ENCODE results near the gene DDX41. TPM values are rescaled to one million over a fixed set of nuclear protein-coding genes. Genes with fewer than 3 reads are reported as not detected.

Gene DDX41
- total RNA-seq, 4 donors from 2014 or later: 119 to 170 (median 145) TPM

GRCh38 chr5:177491983-177492746 is 24.6 kb downstream of the DDX41 start:
- intact Hi-C loops (cut with DNase I): no loop called here
- Histone ChIP-seq H3K4me3 (replicated peaks in 1 of 3) (no peak overlapping the region), H3K27ac (no peak overlapping the region), H3K9me3 (no peaks in the 10 kb centered on the region), H3K4me1 (peaks cover 19 to 42% of the 10 kb centered on the region in 2 donors), H3K36me3 (peaks cover 7 to 15% of the 10 kb centered on the region in 2 donors), H3K27me3 (no peaks in the 10 kb centered on the region)
- no peak for DNase-seq
- WGBS, 2 donors: 92 to 94% methylated on average over 12 to 53 of the region's 54 CpGs
- no peak for TF ChIP-seq POLR2A (IDR thresholded peaks at IDR 0.05)
- TF ChIP-seq, protein P1, sequence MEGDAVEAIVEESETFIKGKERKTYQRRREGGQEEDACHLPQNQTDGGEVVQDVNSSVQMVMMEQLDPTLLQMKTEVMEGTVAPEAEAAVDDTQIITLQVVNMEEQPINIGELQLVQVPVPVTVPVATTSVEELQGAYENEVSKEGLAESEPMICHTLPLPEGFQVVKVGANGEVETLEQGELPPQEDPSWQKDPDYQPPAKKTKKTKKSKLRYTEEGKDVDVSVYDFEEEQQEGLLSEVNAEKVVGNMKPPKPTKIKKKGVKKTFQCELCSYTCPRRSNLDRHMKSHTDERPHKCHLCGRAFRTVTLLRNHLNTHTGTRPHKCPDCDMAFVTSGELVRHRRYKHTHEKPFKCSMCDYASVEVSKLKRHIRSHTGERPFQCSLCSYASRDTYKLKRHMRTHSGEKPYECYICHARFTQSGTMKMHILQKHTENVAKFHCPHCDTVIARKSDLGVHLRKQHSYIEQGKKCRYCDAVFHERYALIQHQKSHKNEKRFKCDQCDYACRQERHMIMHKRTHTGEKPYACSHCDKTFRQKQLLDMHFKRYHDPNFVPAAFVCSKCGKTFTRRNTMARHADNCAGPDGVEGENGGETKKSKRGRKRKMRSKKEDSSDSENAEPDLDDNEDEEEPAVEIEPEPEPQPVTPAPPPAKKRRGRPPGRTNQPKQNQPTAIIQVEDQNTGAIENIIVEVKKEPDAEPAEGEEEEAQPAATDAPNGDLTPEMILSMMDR (IDR thresholded peaks at IDR 0.05): no peak

- intact Hi-C loops (cut with DNase I): no loop called here
- Histone ChIP-seq H3K36me3 (peaks cover 8 to 18% of the 10 kb centered on the region in 2 donors), H3K4me3 (replicated peaks in 1 of 3) (no peak overlapping the region), H3K9me3 (no peaks in the 10 kb centered on the region), H3K27me3 (no peaks in the 10 kb centered on the region), H3K27ac (no peak overlapping the region), H3K4me1 (peaks cover 16 to 40% of the 10 kb centered on the region in 2 donors)
- no peak for TF ChIP-seq POLR2A (IDR thresholded peaks at IDR 0.05)
- TF ChIP-seq, protein P1 (IDR thresholded peaks at IDR 0.05): peak in 4 of 6 experiments; percentile 9 to 47 (median 25)
- DNase-seq: no peak
- whole genome bisulfite sequencing, 2 donors: 58 to 68% methylated on average over 25 to 41 of the region's 43 CpGs
Observed at GRCh38 chr5:177491429-177491945, 25.3 kb downstream of the DDX41 start.

GRCh38 chr5:177490992-177491391 is 25.8 kb downstream of the DDX41 start:
- intact Hi-C loops (cut with DNase I): no loop called here
- Histone ChIP-seq H3K4me1 (peaks cover 14 to 35% of the 10 kb centered on the region in 2 donors), H3K4me3 (replicated peaks in 1 of 3) (no peak overlapping the region), H3K27me3 (no peaks in the 10 kb centered on the region), H3K36me3 (peaks cover 8 to 18% of the 10 kb centered on the region in 2 donors), H3K27ac (no peak overlapping the region), H3K9me3 (no peaks in the 10 kb centered on the region)
- 94 to 98% methylated on average over 16 of the region's 16 CpGs for WGBS, 2 donors
- DNase-seq: no peak
- TF ChIP-seq, protein P1 (IDR thresholded peaks at IDR 0.05): no peak
- no peak for TF ChIP-seq POLR2A (IDR thresholded peaks at IDR 0.05)

- Histone ChIP-seq H3K9me3 (no peaks in the 10 kb centered on the region), H3K4me3 (replicated peaks in 1 of 3) (no peak overlapping the region), H3K27me3 (no peaks in the 10 kb centered on the region), H3K27ac (no peak overlapping the region), H3K4me1 (peaks cover 13 to 29% of the 10 kb centered on the region in 2 donors), H3K36me3 (peaks cover 8 to 18% of the 10 kb centered on the region in 2 donors)
- no peak for DNase-seq
- no peak for TF ChIP-seq POLR2A (IDR thresholded peaks at IDR 0.05)
- TF ChIP-seq, protein P1 (IDR thresholded peaks at IDR 0.05): no peak
- WGBS, 2 donors: 88 to 91% methylated on average over 15 of the region's 15 CpGs
- intact Hi-C loops (cut with DNase I): no loop called here
Observed at GRCh38 chr5:177490311-177490991, 26.3 kb downstream of the DDX41 start.
